ENCODE data around the gene PLOD2.

PLOD2 gene

GRCh38 chr3:146036281-146036680, 124.7 kb downstream of the PLOD2 start:
- Histone ChIP-seq H4K5ac (ENCODE audit: low read length) (no peak overlapping the region), H2AK5ac (ENCODE audit: low read length) (no peak overlapping the region), H3K4me3 (ENCODE audit: low read length) (no peak overlapping the region), H3K27ac (ENCODE audit: low read depth, low read length) (no peak overlapping the region), H3K27me3 (ENCODE audit: insufficient read depth, low read length, poor library complexity) (no peaks in the 10 kb centered on the region), H3K4ac (ENCODE audit: low read depth, low read length) (no peak overlapping the region), H4K8ac (ENCODE audit: low read depth, low read length) (no peak overlapping the region), H3K79me2 (ENCODE audit: control insufficient read depth, insufficient read depth, low read length) (no peaks in the 10 kb centered on the region), H2BK120ac (ENCODE audit: low read depth, low read length) (no peak overlapping the region), H2BK5ac (ENCODE audit: low read length) (no peak overlapping the region), H2BK15ac (replicated peaks; ENCODE audit: low read depth) (no peak overlapping the region), H3K56ac (ENCODE audit: low read length) (no peak overlapping the region), H3K4me1 (ENCODE audit: control insufficient read depth, low read depth, low read length) (no peaks in the 10 kb centered on the region), H3K36me3 (ENCODE audit: control insufficient read depth, insufficient read depth, low read length) (no peaks in the 10 kb centered on the region), H3K9ac (ENCODE audit: low read length) (no peak overlapping the region), H3K79me1 (ENCODE audit: low read length) (no peaks in the 10 kb centered on the region), H3K23ac (ENCODE audit: low read length) (no peak overlapping the region), H3K4me2 (ENCODE audit: low read length) (no peak overlapping the region), H3K18ac (ENCODE audit: low read length) (no peak overlapping the region)
- no CpG with 5 or more reads among the region's 1 CpG for WGBS (ENCODE audit: extremely low coverage, insufficient coverage, low lambda C conversion rate)
- DNase-seq = no peak

- Histone ChIP-seq H4K5ac (ENCODE audit: low read length) (no peak overlapping the region), H2BK5ac (ENCODE audit: low read length) (no peak overlapping the region), H3K23ac (ENCODE audit: low read length) (no peak overlapping the region), H3K27ac (ENCODE audit: low read depth, low read length) (no peak overlapping the region), H3K79me2 (ENCODE audit: control insufficient read depth, insufficient read depth, low read length) (no peaks in the 10 kb centered on the region), H3K4me2 (ENCODE audit: low read length) (no peak overlapping the region), H3K4ac (ENCODE audit: low read depth, low read length) (no peak overlapping the region), H2AK5ac (ENCODE audit: low read length) (no peak overlapping the region), H3K27me3 (ENCODE audit: insufficient read depth, low read length, poor library complexity) (no peaks in the 10 kb centered on the region), H3K79me1 (ENCODE audit: low read length) (no peaks in the 10 kb centered on the region), H4K8ac (ENCODE audit: low read depth, low read length) (no peak overlapping the region), H3K4me3 (ENCODE audit: low read length) (no peak overlapping the region), H3K36me3 (ENCODE audit: control insufficient read depth, insufficient read depth, low read length) (no peaks in the 10 kb centered on the region), H3K9ac (ENCODE audit: low read length) (no peak overlapping the region), H2BK15ac (replicated peaks; ENCODE audit: low read depth) (no peak overlapping the region), H3K18ac (ENCODE audit: low read length) (no peak overlapping the region), H3K4me1 (ENCODE audit: control insufficient read depth, low read depth, low read length) (no peaks in the 10 kb centered on the region), H2BK120ac (ENCODE audit: low read depth, low read length) (no peak overlapping the region), H3K56ac (ENCODE audit: low read length) (no peak overlapping the region)
- WGBS (ENCODE audit: extremely low coverage, insufficient coverage, low lambda C conversion rate) = no CpG with 5 or more reads among the region's 5 CpGs
- no peak for DNase-seq
These were observed 125.6 kb downstream of the PLOD2 start for GRCh38 chr3:146035366-146035765.

- H3K27ac ChIP-seq (ENCODE audit: low read depth, low read length) = no peak overlapping the region
- no peak overlapping the region for H3K23ac ChIP-seq (ENCODE audit: low read length)
- no peaks in the 10 kb centered on the region for H3K79me1 ChIP-seq (ENCODE audit: low read length)
- no peak overlapping the region for H2BK5ac ChIP-seq (ENCODE audit: low read length)
- H3K18ac ChIP-seq (ENCODE audit: low read length) = no peak overlapping the region
- H4K8ac ChIP-seq (ENCODE audit: low read depth, low read length) = no peak overlapping the region
- no peaks in the 10 kb centered on the region for H3K4me1 ChIP-seq (ENCODE audit: control insufficient read depth, low read depth, low read length)
- H3K4me2 ChIP-seq (ENCODE audit: low read length) = no peak overlapping the region
- no peak overlapping the region for H3K9ac ChIP-seq (ENCODE audit: low read length)
- DNase-seq = no peak
- no peaks in the 10 kb centered on the region for H3K36me3 ChIP-seq (ENCODE audit: control insufficient read depth, insufficient read depth, low read length)
- no peak overlapping the region for H2AK5ac ChIP-seq (ENCODE audit: low read length)
- H3K56ac ChIP-seq (ENCODE audit: low read length) = no peak overlapping the region
- H3K27me3 ChIP-seq (ENCODE audit: insufficient read depth, low read length, poor library complexity) = no peaks in the 10 kb centered on the region
- H3K79me2 ChIP-seq (ENCODE audit: control insufficient read depth, insufficient read depth, low read length) = no peaks in the 10 kb centered on the region
- H3K4me3 ChIP-seq (ENCODE audit: low read length) = no peak overlapping the region
- H2BK15ac ChIP-seq (replicated peaks; ENCODE audit: low read depth) = no peak overlapping the region
- H2BK120ac ChIP-seq (ENCODE audit: low read depth, low read length) = no peak overlapping the region
- H4K5ac ChIP-seq (ENCODE audit: low read length) = no peak overlapping the region
- H3K4ac ChIP-seq (ENCODE audit: low read depth, low read length) = no peak overlapping the region
These were observed 127.0 kb downstream of the PLOD2 start for GRCh38 chr3:146033950-146034349.

GRCh38 chr3:146026547-146026946, 134.4 kb downstream of the PLOD2 start:
- Histone ChIP-seq H3K4ac (ENCODE audit: low read depth, low read length) (no peak overlapping the region), H3K9ac (ENCODE audit: low read length) (no peak overlapping the region), H2BK5ac (ENCODE audit: low read length) (no peak overlapping the region), H3K79me2 (ENCODE audit: control insufficient read depth, insufficient read depth, low read length) (no peaks in the 10 kb centered on the region), H3K27ac (ENCODE audit: low read depth, low read length) (no peak overlapping the region), H4K8ac (ENCODE audit: low read depth, low read length) (no peak overlapping the region), H3K4me2 (ENCODE audit: low read length) (no peak overlapping the region), H2BK120ac (ENCODE audit: low read depth, low read length) (no peak overlapping the region), H3K36me3 (ENCODE audit: control insufficient read depth, insufficient read depth, low read length) (no peaks in the 10 kb centered on the region), H3K18ac (ENCODE audit: low read length) (no peak overlapping the region), H3K56ac (ENCODE audit: low read length) (no peak overlapping the region), H3K4me1 (ENCODE audit: control insufficient read depth, low read depth, low read length) (no peaks in the 10 kb centered on the region), H3K4me3 (ENCODE audit: low read length) (no peak overlapping the region), H4K5ac (ENCODE audit: low read length) (no peak overlapping the region), H2AK5ac (ENCODE audit: low read length) (no peak overlapping the region), H3K79me1 (ENCODE audit: low read length) (no peaks in the 10 kb centered on the region), H2BK15ac (replicated peaks; ENCODE audit: low read depth) (no peak overlapping the region), H3K27me3 (ENCODE audit: insufficient read depth, low read length, poor library complexity) (no peaks in the 10 kb centered on the region), H3K23ac (ENCODE audit: low read length) (no peak overlapping the region)
- DNase-seq = no peak
- WGBS (ENCODE audit: extremely low coverage, insufficient coverage, low lambda C conversion rate) = no CpG with 5 or more reads among the region's 1 CpG

- Histone ChIP-seq H3K18ac (ENCODE audit: low read length) (no peak overlapping the region), H2BK15ac (replicated peaks; ENCODE audit: low read depth) (no peak overlapping the region), H3K4me2 (ENCODE audit: low read length) (no peak overlapping the region), H2AK5ac (ENCODE audit: low read length) (no peak overlapping the region), H3K9ac (ENCODE audit: low read length) (no peak overlapping the region), H3K23ac (ENCODE audit: low read length) (no peak overlapping the region), H3K79me2 (ENCODE audit: control insufficient read depth, insufficient read depth, low read length) (no peaks in the 10 kb centered on the region), H2BK120ac (ENCODE audit: low read depth, low read length) (no peak overlapping the region), H2BK5ac (ENCODE audit: low read length) (no peak overlapping the region), H3K79me1 (ENCODE audit: low read length) (no peaks in the 10 kb centered on the region), H3K56ac (ENCODE audit: low read length) (no peak overlapping the region), H3K27me3 (ENCODE audit: insufficient read depth, low read length, poor library complexity) (no peaks in the 10 kb centered on the region), H3K36me3 (ENCODE audit: control insufficient read depth, insufficient read depth, low read length) (no peaks in the 10 kb centered on the region), H3K27ac (ENCODE audit: low read depth, low read length) (no peak overlapping the region), H3K4me1 (ENCODE audit: control insufficient read depth, low read depth, low read length) (no peaks in the 10 kb centered on the region), H4K5ac (ENCODE audit: low read length) (no peak overlapping the region), H3K4ac (ENCODE audit: low read depth, low read length) (no peak overlapping the region), H3K4me3 (ENCODE audit: low read length) (no peak overlapping the region), H4K8ac (ENCODE audit: low read depth, low read length) (no peak overlapping the region)
- no peak for DNase-seq
- WGBS (ENCODE audit: extremely low coverage, insufficient coverage, low lambda C conversion rate) = no CpG with 5 or more reads among the region's 1 CpG
These were observed 136.7 kb downstream of the PLOD2 start for GRCh38 chr3:146024260-146024659.

GRCh38 chr3:146020969-146021368, 140.0 kb downstream of the PLOD2 start:
- no peak overlapping the region for H3K27ac ChIP-seq (ENCODE audit: low read depth, low read length)
- H2BK5ac ChIP-seq (ENCODE audit: low read length) = no peak overlapping the region
- H4K5ac ChIP-seq (ENCODE audit: low read length) = no peak overlapping the region
- H3K4me3 ChIP-seq (ENCODE audit: low read length) = no peak overlapping the region
- peak; percentile 50 for DNase-seq
- H2BK120ac ChIP-seq (ENCODE audit: low read depth, low read length) = no peak overlapping the region
- no peak overlapping the region for H3K23ac ChIP-seq (ENCODE audit: low read length)
- H4K8ac ChIP-seq (ENCODE audit: low read depth, low read length) = no peak overlapping the region
- H3K56ac ChIP-seq (ENCODE audit: low read length) = no peak overlapping the region
- H2BK15ac ChIP-seq (replicated peaks; ENCODE audit: low read depth) = no peak overlapping the region
- H3K4me1 ChIP-seq (ENCODE audit: control insufficient read depth, low read depth, low read length) = no peaks in the 10 kb centered on the region
- H3K27me3 ChIP-seq (ENCODE audit: insufficient read depth, low read length, poor library complexity) = no peaks in the 10 kb centered on the region
- WGBS (ENCODE audit: extremely low coverage, insufficient coverage, low lambda C conversion rate) = no CpG with 5 or more reads among the region's 1 CpG
- H3K4ac ChIP-seq (ENCODE audit: low read depth, low read length) = no peak overlapping the region
- H3K36me3 ChIP-seq (ENCODE audit: control insufficient read depth, insufficient read depth, low read length) = no peaks in the 10 kb centered on the region
- no peaks in the 10 kb centered on the region for H3K79me1 ChIP-seq (ENCODE audit: low read length)
- no peaks in the 10 kb centered on the region for H3K79me2 ChIP-seq (ENCODE audit: control insufficient read depth, insufficient read depth, low read length)
- H3K9ac ChIP-seq (ENCODE audit: low read length) = no peak overlapping the region
- H3K18ac ChIP-seq (ENCODE audit: low read length) = no peak overlapping the region
- H2AK5ac ChIP-seq (ENCODE audit: low read length) = no peak overlapping the region
- H3K4me2 ChIP-seq (ENCODE audit: low read length) = no peak overlapping the region
